AG09309 (cell line): Measurements from ENCODE around the gene SRD5A1.

Experiments
- DNase-seq: peaks from one replicate; pipeline ENCODE4 v3.0.0-alpha.2; 2010; ENCODE audit warnings: low read depth
- H3K4me3 ChIP-seq: 2 replicates; pipeline ENCODE4 v1.5.1; 2011; ENCODE audit warnings: mild to moderate bottlenecking, low read depth, low read length, moderate library complexity; ENCODE audit not compliant: control insufficient read depth
- TF ChIP-seq, protein P1 (sequence below): IDR thresholded peaks from 2 replicates; pipeline ENCODE4 v1.5.1; 2011; ENCODE audit warnings: mild to moderate bottlenecking, low read depth, low read length, inconsistent platforms; ENCODE audit not compliant: insufficient read depth, control insufficient read depth; ENCODE audit errors: missing control alignments

Gene SRD5A1

DNA sequence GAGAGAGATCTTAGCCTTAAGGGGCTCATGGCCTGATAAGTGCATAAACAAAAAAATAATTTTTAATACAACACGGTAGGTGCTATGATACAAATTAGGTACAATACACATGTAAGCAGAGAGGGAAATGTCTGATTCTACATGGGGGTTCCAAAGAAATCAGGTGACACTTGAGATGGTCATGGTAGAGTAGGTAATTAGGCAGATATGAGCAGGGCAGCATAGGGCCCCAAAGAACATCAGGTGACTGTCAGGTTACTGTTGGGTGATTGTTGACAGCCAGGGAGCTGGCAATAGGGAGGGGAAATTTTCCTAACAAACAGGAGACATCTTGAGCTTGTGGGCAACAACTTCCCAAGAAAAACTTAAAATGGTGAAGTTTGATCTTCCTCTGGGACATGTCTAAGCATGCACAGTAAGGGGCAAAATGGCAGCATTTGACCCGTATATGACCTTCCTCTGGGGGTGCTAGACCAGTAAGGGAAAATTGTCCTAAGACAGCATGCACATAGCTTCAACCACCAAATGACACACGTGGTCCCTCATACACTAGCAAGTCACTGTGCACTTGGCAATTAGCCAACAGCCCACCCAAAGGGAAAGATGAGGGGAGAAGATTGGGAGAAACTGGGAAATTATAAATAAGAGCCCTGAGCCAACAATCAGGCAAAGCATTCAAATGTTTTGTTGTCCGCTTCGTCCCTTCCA lies 42.7 kb downstream of the SRD5A1 start:
- H3K4me3 ChIP-seq = no peak overlapping the region
- DNase-seq = no peak
- TF ChIP-seq, protein P1, sequence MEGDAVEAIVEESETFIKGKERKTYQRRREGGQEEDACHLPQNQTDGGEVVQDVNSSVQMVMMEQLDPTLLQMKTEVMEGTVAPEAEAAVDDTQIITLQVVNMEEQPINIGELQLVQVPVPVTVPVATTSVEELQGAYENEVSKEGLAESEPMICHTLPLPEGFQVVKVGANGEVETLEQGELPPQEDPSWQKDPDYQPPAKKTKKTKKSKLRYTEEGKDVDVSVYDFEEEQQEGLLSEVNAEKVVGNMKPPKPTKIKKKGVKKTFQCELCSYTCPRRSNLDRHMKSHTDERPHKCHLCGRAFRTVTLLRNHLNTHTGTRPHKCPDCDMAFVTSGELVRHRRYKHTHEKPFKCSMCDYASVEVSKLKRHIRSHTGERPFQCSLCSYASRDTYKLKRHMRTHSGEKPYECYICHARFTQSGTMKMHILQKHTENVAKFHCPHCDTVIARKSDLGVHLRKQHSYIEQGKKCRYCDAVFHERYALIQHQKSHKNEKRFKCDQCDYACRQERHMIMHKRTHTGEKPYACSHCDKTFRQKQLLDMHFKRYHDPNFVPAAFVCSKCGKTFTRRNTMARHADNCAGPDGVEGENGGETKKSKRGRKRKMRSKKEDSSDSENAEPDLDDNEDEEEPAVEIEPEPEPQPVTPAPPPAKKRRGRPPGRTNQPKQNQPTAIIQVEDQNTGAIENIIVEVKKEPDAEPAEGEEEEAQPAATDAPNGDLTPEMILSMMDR = no peak

GRCh38 chr5:6676702-6677101 lies 43.5 kb downstream of the SRD5A1 start:
- H3K4me3 ChIP-seq = no peak overlapping the region
- TF ChIP-seq, protein P1 = no peak
- DNase-seq = no peak

DNA sequence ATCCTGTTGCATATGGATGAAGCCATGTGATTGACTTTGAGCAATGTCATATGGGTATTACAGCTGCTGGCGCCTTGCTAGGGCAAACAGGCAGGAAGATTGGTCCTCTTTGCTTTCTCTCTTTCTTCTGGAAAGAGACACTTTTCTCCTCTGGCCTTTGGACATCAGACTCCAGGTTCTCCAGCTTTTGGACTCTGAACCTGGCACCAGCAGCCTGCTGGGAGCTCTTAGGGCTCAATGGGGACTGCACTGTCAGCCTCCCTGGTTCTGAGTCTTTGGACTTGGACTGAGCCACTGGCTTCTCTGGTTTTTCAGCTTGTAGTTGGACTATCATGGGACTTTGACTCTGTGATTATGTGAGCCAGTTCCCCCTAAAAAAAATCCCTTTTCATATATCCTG lies 45.1 kb downstream of the SRD5A1 start:
- no peak for DNase-seq
- H3K4me3 ChIP-seq = no peak overlapping the region
- TF ChIP-seq, protein P1 = no peak

DNA sequence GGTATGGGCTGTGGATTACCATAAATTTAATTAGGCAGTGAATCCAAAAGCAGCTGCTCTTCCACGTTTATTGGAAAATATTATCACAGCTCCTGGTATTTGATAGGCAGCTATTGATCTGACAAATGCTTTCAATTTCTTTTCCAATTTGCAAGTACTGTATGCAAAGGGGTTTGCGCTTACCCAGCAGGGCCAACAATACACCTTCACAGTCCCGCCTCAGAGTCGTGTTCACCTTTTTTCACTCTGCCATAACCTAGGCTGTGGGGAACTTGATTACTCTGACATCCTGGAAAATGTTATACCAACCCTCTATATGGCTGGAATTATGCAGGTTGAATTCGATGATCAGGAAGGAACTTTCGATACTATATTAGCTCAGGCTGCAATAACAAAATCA lies 47.7 kb downstream of the SRD5A1 start:
- DNase-seq = no peak
- no peak overlapping the region for H3K4me3 ChIP-seq
- TF ChIP-seq, protein P1 = no peak

DNA sequence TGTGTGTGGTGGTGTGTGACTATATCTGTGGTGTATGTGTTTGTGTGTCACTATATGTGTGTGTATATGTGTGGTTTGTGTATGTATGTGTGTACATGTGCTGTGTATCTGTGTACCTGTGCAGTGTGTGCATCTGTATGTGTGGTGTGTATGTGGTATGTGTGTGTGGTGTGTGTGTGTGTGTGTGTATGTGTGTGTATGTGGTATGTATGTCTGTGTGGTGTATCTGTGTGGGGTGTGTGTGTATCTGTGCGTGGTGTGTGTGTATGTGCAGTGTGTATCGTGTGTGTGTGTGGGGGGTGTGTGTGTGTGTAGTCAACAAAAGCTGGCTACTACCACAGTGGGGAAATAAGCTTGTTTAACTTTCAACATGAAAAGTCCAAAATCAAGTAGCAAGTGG lies 48.4 kb downstream of the SRD5A1 start:
- H3K4me3 ChIP-seq = no peak overlapping the region
- DNase-seq = no peak

DNA sequence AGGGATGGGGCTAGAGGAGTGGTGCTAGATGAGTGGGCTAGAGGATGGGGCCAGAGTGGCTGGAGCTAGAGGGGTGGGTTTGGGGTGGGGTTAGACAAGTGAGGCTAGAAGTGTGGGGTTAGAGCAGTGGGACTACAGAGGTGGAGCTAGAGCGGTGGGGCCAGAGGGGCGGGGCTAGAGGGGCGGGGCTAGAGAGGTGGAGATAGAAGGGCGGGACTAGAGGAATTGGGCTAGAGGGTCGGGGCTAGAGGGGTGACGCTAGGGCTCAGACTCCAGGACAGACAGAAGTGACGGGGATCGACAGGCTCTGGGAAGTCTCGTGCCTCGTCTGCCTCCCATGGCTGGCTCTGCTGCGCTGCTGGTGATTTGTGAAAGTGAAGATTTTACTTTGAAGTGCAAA lies 49.0 kb downstream of the SRD5A1 start:
- DNase-seq = no peak
- TF ChIP-seq, protein P1 = no peak
- H3K4me3 ChIP-seq = no peak overlapping the region

More for the DNA sequence above, 48.4 kb downstream of the SRD5A1 start:
- TF ChIP-seq, protein P1 = no peak
